OCI-LY7 (cell line): ENCODE results near the gene GTF3C1.

Experiments used
- EZH2phosphoT487 ChIP-seq: fragments of 200-600 bp; sonication (generic); IDR thresholded peaks from 2 replicates; pipeline ENCODE4 v1.6.1; 2018; ENCODE audit warnings: low read depth, borderline replicate concordance, mild to moderate bottlenecking, mixed run types, antibody characterized with exemption, low read length, moderate library complexity, mixed read lengths
- TF ChIP-seq, protein P1 (sequence below): fragments of 200-600 bp; sonication (generic); conservative IDR thresholded peaks from 2 replicates; pipeline ENCODE4 v1.5.1; 2014; ENCODE audit warnings: mild to moderate bottlenecking, antibody characterized with exemption, low read length, moderate library complexity, mixed read lengths

DNA sequence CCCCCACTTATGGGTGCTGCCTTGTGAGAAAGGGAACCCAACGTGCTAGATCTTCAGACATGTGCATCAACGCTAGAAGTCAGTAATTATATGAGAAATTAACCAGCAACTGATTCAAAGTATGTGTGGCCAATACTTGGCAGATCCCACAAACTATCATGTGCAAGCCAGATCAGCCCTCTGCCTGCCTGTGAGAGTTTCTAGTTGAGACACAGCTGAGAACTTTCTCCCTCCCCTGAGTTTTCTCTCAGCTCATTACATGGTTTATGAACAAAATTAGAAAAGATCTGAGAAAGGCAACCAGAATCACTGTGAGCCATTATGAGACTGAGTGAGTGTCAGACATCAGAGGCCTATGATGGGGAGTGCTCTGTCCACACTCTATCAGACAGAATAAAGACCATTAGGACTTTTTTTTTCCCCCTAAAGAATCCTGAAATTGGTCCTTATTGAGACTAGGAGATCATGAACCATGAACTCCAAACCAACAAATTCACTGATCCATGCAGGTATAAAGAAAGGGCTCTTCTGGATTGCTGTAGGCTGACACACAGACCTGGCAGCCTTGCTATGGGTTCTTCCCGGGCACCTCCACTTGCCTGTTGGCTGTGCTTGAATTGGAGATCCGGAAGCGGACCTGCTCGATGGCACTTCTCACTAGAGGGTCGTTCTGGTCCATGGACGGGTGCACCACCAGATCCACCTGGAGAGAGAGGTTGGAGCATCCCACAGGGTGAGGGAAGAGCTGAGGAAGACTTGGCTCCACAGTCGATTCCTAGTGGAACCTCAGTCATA, 51.5 kb downstream of the GTF3C1 start:
- TF ChIP-seq, protein P1, sequence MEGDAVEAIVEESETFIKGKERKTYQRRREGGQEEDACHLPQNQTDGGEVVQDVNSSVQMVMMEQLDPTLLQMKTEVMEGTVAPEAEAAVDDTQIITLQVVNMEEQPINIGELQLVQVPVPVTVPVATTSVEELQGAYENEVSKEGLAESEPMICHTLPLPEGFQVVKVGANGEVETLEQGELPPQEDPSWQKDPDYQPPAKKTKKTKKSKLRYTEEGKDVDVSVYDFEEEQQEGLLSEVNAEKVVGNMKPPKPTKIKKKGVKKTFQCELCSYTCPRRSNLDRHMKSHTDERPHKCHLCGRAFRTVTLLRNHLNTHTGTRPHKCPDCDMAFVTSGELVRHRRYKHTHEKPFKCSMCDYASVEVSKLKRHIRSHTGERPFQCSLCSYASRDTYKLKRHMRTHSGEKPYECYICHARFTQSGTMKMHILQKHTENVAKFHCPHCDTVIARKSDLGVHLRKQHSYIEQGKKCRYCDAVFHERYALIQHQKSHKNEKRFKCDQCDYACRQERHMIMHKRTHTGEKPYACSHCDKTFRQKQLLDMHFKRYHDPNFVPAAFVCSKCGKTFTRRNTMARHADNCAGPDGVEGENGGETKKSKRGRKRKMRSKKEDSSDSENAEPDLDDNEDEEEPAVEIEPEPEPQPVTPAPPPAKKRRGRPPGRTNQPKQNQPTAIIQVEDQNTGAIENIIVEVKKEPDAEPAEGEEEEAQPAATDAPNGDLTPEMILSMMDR: no peak
- no peak for TF ChIP-seq EZH2phosphoT487
